NCI-H510A treated with DMSO at 0.1 percent for 48 hours (cell line): Measurements from ENCODE around the gene SNCG.
"Not testable (repeated sequence)": the region's sequence is repeated elsewhere in the genome, so short reads cannot be mapped to it uniquely, and the experiment has no call there.

ENCODE experiments used
- DNase-seq: peaks from one replicate; lab custom pipeline; 2025; lab: John Stamatoyannopoulos, UW

Gene SNCG

GRCh38 chr10:86945361-86946212, 12.8 kb upstream of the SNCG start:
- DNase-seq, result no peak

- peak; percentile 69 for DNase-seq
Observed at GRCh38 chr10:86946213-86947155, 11.9 kb upstream of the SNCG start.

- DNase-seq, result not testable (repeated sequence)
Observed at GRCh38 chr10:86947806-86948205, 10.6 kb upstream of the SNCG start.

- no peak for DNase-seq
Observed at GRCh38 chr10:86950349-86950748, 8.1 kb upstream of the SNCG start.

- no peak for DNase-seq
Observed at GRCh38 chr10:86951184-86951761, 7.1 kb upstream of the SNCG start.

- no peak for DNase-seq
Observed at GRCh38 chr10:86952106-86952505, 6.3 kb upstream of the SNCG start.

- DNase-seq, result not testable (repeated sequence)
Observed at GRCh38 chr10:86952697-86953096, 5.7 kb upstream of the SNCG start.

GRCh38 chr10:86953747-86954680, 4.4 kb upstream of the SNCG start:
- DNase-seq, result no peak

- DNase-seq, result no peak
Observed at GRCh38 chr10:86954681-86955500, 3.5 kb upstream of the SNCG start.

- no peak for DNase-seq
Observed at GRCh38 chr10:86955501-86956194, 2.8 kb upstream of the SNCG start.

GRCh38 chr10:86956195-86956847, 2.1 kb upstream of the SNCG start:
- DNase-seq, result no peak

- DNase-seq, result no peak
Observed at GRCh38 chr10:86956848-86957448, 1.5 kb upstream of the SNCG start.

- no peak for DNase-seq
Observed at GRCh38 chr10:86957471-86958115, 806 bp upstream of the SNCG start, which contains the start of gene MMRN2. MMRN2 (minus strand) TSS chr10:86957615; CDS start chr10:86957541, 74 bp downstream.

GRCh38 chr10:86958901-86959736, 720 bp downstream of the SNCG start:
- DNase-seq, result no peak

- no peak for DNase-seq
Observed at GRCh38 chr10:86959737-86960002, 1.3 kb downstream of the SNCG start.

- no peak for DNase-seq
Observed at GRCh38 chr10:86960003-86960862, 1.8 kb downstream of the SNCG start.
